Stomach (tissue), 4 donors: Measurements from ENCODE around the gene NME2.

Source experiments
- CTCF ChIP-seq, 7 experiments: fragments of 450-650 bp in 4 of 7; fragments of 200-600 bp in 3 of 7; sonication (generic) in 3 of 7; IDR thresholded peaks; one replicate each; pipeline ENCODE4 v1.5.1; 2016 to 2019; ENCODE audit warnings: antibody characterized with exemption in 7 of 7, control low read depth in 2 of 7, mild to moderate bottlenecking in 1 of 7
- EP300 ChIP-seq: sonication (generic); formaldehyde crosslinking; IDR thresholded peaks from one replicate; pipeline ENCODE4 v1.6.1; 2017; ENCODE audit warnings: antibody characterized with exemption
- POLR2A ChIP-seq, 4 donors: fragments of 450-650 bp; IDR thresholded peaks; one replicate each; pipeline ENCODE4 v1.6.1; 2016; ENCODE audit warnings: antibody characterized with exemption in 4 of 4, control low read depth in 2 of 4, mild to moderate bottlenecking in 1 of 4, moderate library complexity in 1 of 4
- POLR2AphosphoS5 ChIP-seq, 3 donors: sonication (generic); formaldehyde crosslinking; IDR thresholded peaks; one replicate each; pipeline ENCODE4 v1.6.1; 2016; ENCODE audit warnings: antibody characterized with exemption in 3 of 3

DNA sequence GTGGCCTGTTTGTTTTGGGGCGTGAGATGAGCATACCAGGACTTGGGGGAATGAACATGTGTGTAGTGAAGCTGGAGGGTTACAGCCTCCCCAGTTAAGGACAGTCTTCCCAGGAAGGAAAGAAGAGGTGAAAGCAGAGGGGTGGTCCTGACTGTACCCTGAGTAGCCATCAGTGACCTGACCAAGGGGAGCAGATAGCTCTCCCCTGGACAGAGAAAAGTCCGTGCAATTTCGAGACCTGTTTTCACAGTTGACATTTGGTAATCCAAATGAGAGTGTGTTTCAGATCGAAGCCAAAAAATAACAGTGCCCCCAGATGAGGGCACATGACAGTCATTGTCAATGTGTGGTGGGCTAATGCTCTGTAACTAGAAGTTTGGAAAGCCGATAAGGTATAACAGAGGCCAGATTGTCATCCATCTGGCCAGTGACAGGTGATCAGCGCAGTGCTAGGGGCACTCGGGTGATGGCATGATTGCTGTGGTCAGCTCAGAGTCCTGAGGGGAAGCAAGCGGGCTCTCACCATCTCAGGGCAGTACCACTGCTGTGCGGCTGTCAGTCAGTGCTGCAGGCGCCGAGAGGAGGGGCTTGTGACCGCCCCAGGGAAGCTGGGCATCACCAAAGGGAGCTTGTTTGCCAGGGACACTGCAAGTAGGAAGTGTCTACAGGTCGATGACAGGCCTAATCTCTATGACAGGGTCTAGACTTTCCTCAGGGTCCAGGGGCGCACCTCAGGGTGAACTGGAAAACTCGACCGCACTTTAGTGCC lies 1.1 kb upstream of the NME2 start:
- no peak for TF ChIP-seq POLR2AphosphoS5 (IDR thresholded peaks at IDR 0.05)
- TF ChIP-seq EP300 = no peak
- no peak for TF ChIP-seq CTCF (IDR thresholded peaks at IDR 0.05)
- TF ChIP-seq POLR2A (IDR thresholded peaks at IDR 0.05) = no peak
